A549 (cell line): ENCODE measurements around the gene ZNF24.

Experiments
- CTCF ChIP-seq: fragments of >200 bp; sonication (Bioruptor Twin); formaldehyde crosslinking; IDR thresholded peaks from 3 replicates; pipeline ENCODE4 v1.5.1; 2016
- EP300 ChIP-seq, 2 experiments: fragments of >200 bp; sonication (Bioruptor Twin); formaldehyde crosslinking; IDR thresholded peaks; 2 replicates in 1 of 2; 3 replicates in 1 of 2; pipeline ENCODE4 v1.6.1; 2016 to 2017
- PBX3 ChIP-seq: IDR thresholded peaks from 2 replicates; pipeline ENCODE4 v1.6.1; 2012
- POLR2A ChIP-seq: IDR thresholded peaks from 2 replicates; pipeline ENCODE4 v1.6.1; 2012; ENCODE audit warnings: mild to moderate bottlenecking, low read length
- RFX5 ChIP-seq: fragments of 450-650 bp; IDR thresholded peaks from 2 replicates; pipeline ENCODE4 v1.7.1; 2014; ENCODE audit warnings: antibody characterized with exemption, mild to moderate bottlenecking, moderate library complexity

- TF ChIP-seq PBX3 = no peak
- no peak for TF ChIP-seq RFX5
- TF ChIP-seq EP300 (IDR thresholded peaks at IDR 0.05) = no peak
- no peak for TF ChIP-seq POLR2A
- TF ChIP-seq CTCF = no peak
Measured at GRCh38 chr18:35345460-35345921, 1.3 kb upstream of the ZNF24 start.
